DMS114 treated with DMSO at 0.1 percent for 48 hours (cell line): Measurements from ENCODE around the gene RHOD.

Source experiments
- DNase-seq: peaks from one replicate; lab custom pipeline; 2025; ENCODE audit not compliant: unreplicated experiment; lab: John Stamatoyannopoulos, UW

RHOD gene

GRCh38 chr11:67056267-67057204 lies at the start of gene RHOD:
TSS of gene RHOD (plus strand) at chr11:67056847. CDS start at chr11:67056903, 56 bp downstream.
- no peak for DNase-seq

- no peak for DNase-seq
These were observed 49.5 kb upstream of the RHOD start for GRCh38 chr11:67007126-67007525.

GRCh38 chr11:67010296-67010905 lies 46.2 kb upstream of the RHOD start:
- DNase-seq = no peak

- DNase-seq = no peak
These were observed 43.1 kb upstream of the RHOD start for GRCh38 chr11:67013511-67014045.

- DNase-seq = no peak
These were observed 42.3 kb upstream of the RHOD start for GRCh38 chr11:67014343-67014742.

- DNase-seq = no peak
These were observed 41.6 kb upstream of the RHOD start for GRCh38 chr11:67015048-67015447.

- DNase-seq = no peak
These were observed 40.1 kb upstream of the RHOD start for GRCh38 chr11:67016550-67016949.

- DNase-seq = no peak
These were observed 35.7 kb upstream of the RHOD start for GRCh38 chr11:67020949-67021348.

GRCh38 chr11:67022341-67022933 lies 34.2 kb upstream of the RHOD start:
- DNase-seq = no peak

GRCh38 chr11:67022961-67023956 lies 33.4 kb upstream of the RHOD start, which contains the start of gene SYT12:
TSS of gene SYT12 (plus strand) at chr11:67023134. CDS start at chr11:67030145, 7,011 bp downstream.
- no peak for DNase-seq

- no peak for DNase-seq
These were observed 32.7 kb upstream of the RHOD start for GRCh38 chr11:67023957-67024353.

GRCh38 chr11:67024410-67024809 lies 32.2 kb upstream of the RHOD start:
- no peak for DNase-seq

GRCh38 chr11:67024966-67025365 lies 31.7 kb upstream of the RHOD start:
- no peak for DNase-seq

- DNase-seq = no peak
These were observed 30.9 kb upstream of the RHOD start for GRCh38 chr11:67025750-67026149.

- DNase-seq = no peak
These were observed 29.7 kb upstream of the RHOD start for GRCh38 chr11:67026941-67027340.

GRCh38 chr11:67027483-67027930 lies 29.1 kb upstream of the RHOD start:
- DNase-seq = no peak

GRCh38 chr11:67027943-67028542 lies 28.6 kb upstream of the RHOD start:
- DNase-seq = no peak

GRCh38 chr11:67029146-67029545 lies 27.5 kb upstream of the RHOD start:
- DNase-seq = no peak

- DNase-seq = no peak
These were observed 25.7 kb upstream of the RHOD start for GRCh38 chr11:67030976-67031375.
